ENCODE results near the gene NT5DC1. TPM values are rescaled to one million over a fixed set of nuclear protein-coding genes. Genes with fewer than 3 reads are reported as not detected.
"Not testable (repeated sequence)": the region's sequence is repeated elsewhere in the genome, so short reads cannot be mapped to it uniquely, and the experiment has no call there.

The NT5DC1 gene
- polyA plus RNA-seq, 1 of the 3 experiments (the other 2 are of a cell fraction): 20.3 TPM

DNA sequence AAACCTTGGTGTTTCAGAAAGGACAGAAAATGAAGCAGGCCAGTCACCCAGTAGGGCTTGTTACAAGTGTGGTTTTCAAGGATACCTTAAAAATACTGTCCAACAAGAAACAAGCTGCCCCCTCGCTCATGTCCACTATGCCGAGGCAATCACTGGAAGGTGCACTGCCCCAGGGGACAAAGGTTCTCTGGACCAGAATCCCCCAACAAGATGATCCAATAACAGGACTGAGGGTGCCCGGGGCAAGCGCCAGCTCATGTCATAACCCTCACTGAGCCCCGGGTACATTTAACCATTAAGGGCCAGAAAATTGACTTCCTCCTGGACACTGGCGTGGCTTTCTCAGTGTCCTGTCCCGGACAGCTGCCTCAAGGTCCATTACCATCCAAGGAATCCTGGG lies 6.6 kb upstream of the NT5DC1 start:
- Histone ChIP-seq H3K9ac (no peak overlapping the region), H3K27ac (ENCODE audit: low read depth in 2 of 2, low read length in 1 of 2) (no peak overlapping the region), H4K20me1 (ENCODE audit: insufficient read depth) (no peaks in the 10 kb centered on the region), H3K4me1 (ENCODE audit: control insufficient read depth in 1 of 2, insufficient read depth in 2 of 2, low read depth in 1 of 2, low read length in 1 of 2) (no peaks in the 10 kb centered on the region), H3K36me3 (replicated peaks in 1 of 2; ENCODE audit: control insufficient read depth in 1 of 2, insufficient read depth in 2 of 2, low read length in 1 of 2) (no peaks in the 10 kb centered on the region), H3K4me3 (ENCODE audit: low read depth in 2 of 2, low read length in 1 of 2) (no peak overlapping the region), H3K4me2 (no peak overlapping the region), H3K27me3 (ENCODE audit: insufficient read depth) (no peaks in the 10 kb centered on the region), H3K9me2 (no peaks in the 10 kb centered on the region), H3K79me2 (ENCODE audit: insufficient read depth) (no peaks in the 10 kb centered on the region), H3F3A (replicated peaks; ENCODE audit: insufficient read depth) (peaks cover 4% of the 10 kb centered on the region), H3K9me3 (peaks cover 9% of the 10 kb centered on the region; the same call in 1 of the 2 replicates), H2AFZ (ENCODE audit: low read depth) (no peak overlapping the region)
- DNase-seq: no peak
- POLR2A ChIA-PET: no interaction called here
- whole genome bisulfite sequencing (ENCODE audit: low lambda C conversion rate): 89% methylated on average over 4 of the region's 7 CpGs
- TF ChIP-seq YY1 (IDR thresholded peaks at IDR 0.05; ENCODE audit: low read depth) (no peak), SIN3A (IDR thresholded peaks at IDR 0.05; ENCODE audit: borderline replicate concordance, low read depth, low read length) (no peak), TCF12 (IDR thresholded peaks at IDR 0.05) (no peak), GATA2 (CRISPR knock-in tag; IDR thresholded peaks at IDR 0.05) (no peak)
- TF ChIP-seq, protein P1, sequence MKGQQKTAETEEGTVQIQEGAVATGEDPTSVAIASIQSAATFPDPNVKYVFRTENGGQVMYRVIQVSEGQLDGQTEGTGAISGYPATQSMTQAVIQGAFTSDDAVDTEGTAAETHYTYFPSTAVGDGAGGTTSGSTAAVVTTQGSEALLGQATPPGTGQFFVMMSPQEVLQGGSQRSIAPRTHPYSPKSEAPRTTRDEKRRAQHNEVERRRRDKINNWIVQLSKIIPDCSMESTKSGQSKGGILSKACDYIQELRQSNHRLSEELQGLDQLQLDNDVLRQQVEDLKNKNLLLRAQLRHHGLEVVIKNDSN (IDR thresholded peaks at IDR 0.05; ENCODE audit: borderline replicate concordance, low read depth): no peak
- CTCF ChIA-PET: no interaction called here

DNA sequence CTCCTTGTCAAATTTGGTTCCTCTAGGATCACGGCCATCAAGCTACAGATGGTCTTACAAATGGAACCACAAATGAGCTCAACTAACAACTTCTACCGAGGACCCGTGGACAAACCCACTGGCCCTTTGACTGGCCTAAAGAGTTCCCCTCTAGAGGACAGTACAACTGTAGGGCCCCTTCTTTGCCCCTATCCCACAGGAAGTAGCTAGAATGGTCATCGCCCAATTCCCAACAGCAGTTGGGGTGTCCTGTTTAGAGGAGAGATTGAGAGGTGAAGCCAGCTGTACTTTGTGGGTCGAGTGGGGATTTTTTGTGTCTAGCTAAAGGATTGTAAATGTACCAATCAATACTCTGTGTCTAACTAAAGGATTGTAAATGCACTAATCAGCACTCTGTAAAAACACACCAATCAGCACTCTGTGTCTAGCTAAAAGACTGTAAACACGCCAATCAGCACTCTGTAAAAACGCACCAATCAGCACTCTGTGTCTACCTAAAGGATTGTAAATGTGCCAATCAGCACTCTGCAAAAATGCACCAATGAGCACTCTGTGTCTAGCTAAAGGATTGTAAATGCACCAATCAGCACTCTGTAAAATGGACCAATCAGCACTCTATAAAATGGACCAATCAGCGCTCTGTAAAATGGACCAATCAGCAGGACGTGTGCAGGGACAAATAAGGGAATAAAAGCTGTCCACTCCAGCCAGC lies 4.4 kb upstream of the NT5DC1 start:
- H3F3A ChIP-seq (replicated peaks; ENCODE audit: insufficient read depth): peaks cover 17% of the 10 kb centered on the region
- H3K4me2 ChIP-seq; H2AFZ ChIP-seq (ENCODE audit: low read depth); H3K9me2 ChIP-seq; DNase-seq; H3K79me2 ChIP-seq (ENCODE audit: insufficient read depth); H3K4me3 ChIP-seq (ENCODE audit: low read depth in 2 of 2, low read length in 1 of 2); H3K27ac ChIP-seq (ENCODE audit: low read depth in 2 of 2, low read length in 1 of 2); H3K9me3 ChIP-seq; H3K36me3 ChIP-seq (replicated peaks in 1 of 2; ENCODE audit: control insufficient read depth in 1 of 2, insufficient read depth in 2 of 2, low read length in 1 of 2); H3K4me1 ChIP-seq (ENCODE audit: control insufficient read depth in 1 of 2, insufficient read depth in 2 of 2, low read depth in 1 of 2, low read length in 1 of 2); H4K20me1 ChIP-seq (ENCODE audit: insufficient read depth); H3K9ac ChIP-seq; H3K27me3 ChIP-seq (ENCODE audit: insufficient read depth); POLR2A ChIA-PET: not testable (repeated sequence)
- 64% methylated on average over 9 of the region's 9 CpGs for WGBS (ENCODE audit: low lambda C conversion rate)
- CTCF ChIA-PET: interaction anchor here (0.6 to 2.7 kb wide), 9 partner anchors 9 to 197 kb away, joined by 3 to 15 read pairs (median 3); partner anchors contain the start of gene FRK

DNA sequence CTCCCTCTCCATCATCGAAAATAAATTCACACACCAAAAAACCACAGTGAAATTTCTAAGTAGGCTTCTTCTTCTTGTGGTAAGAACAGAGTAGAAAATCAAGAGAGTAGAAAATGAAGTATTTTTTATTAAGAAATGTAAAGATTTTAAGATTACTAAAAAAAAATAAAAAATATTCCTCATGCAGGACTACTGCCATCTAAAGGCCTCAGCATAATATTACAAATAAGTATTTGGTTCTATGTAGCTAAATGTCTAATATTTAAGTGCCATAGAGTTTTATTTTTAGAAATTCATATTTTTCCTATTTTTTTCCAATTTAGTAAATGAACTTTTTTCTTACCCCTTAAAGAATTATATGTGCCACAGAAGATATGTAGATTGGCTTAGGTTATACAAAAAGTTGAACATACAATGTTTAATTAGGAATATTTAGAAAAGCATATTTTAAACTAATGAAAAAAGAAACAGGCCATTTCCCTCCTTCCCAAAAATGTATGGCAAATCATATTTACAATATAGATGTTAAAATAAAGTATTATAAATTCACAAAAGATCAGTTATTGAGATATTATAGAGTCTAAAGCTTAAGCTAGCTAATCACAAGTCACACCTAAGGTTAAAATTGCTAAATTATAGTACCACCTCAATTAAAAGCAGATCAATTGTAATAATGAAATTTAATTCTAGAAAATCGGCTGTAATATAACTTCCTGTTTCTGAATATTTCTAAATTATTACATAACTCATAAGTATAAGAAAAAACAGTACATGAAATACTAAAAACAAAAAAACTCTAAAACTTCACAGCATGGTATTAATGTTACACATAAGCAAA lies 3.5 kb upstream of the NT5DC1 start:
- no peaks in the 10 kb centered on the region for H3K27me3 ChIP-seq (ENCODE audit: insufficient read depth)
- H3K9me2 ChIP-seq: no peaks in the 10 kb centered on the region
- ChIA-PET CTCF (interaction anchor here (0.7 to 2.7 kb wide), 9 partner anchors 10 to 85 kb away, joined by 3 to 15 read pairs (median 3); partner anchors contain the start of gene FRK), POLR2A (no interaction called here)
- 0 out of 2 replicates have a peak, but pooled peaks cover 2% of the 10 kb centered on the region for H3K79me2 ChIP-seq (ENCODE audit: insufficient read depth)
- 23% methylated on average over 2 of the region's 2 CpGs for WGBS (ENCODE audit: low lambda C conversion rate)
- H3K4me2 ChIP-seq: no peak overlapping the region
- H3K27ac ChIP-seq (ENCODE audit: low read depth in 2 of 2, low read length in 1 of 2): no peak overlapping the region; a peak in 1 of 4 replicates
- H3K4me3 ChIP-seq (ENCODE audit: low read depth in 2 of 2, low read length in 1 of 2): no peak overlapping the region
- H3F3A ChIP-seq (replicated peaks; ENCODE audit: insufficient read depth): peaks cover 21% of the 10 kb centered on the region
- H2AFZ ChIP-seq (ENCODE audit: low read depth): no peak overlapping the region
- peaks cover 9% of the 10 kb centered on the region; the same call in 1 of the 2 replicates for H3K9me3 ChIP-seq
- H4K20me1 ChIP-seq (ENCODE audit: insufficient read depth): no peaks in the 10 kb centered on the region
- peak; percentile 16 for DNase-seq
- H3K9ac ChIP-seq: no peak overlapping the region
- H3K36me3 ChIP-seq (replicated peaks in 1 of 2; ENCODE audit: control insufficient read depth in 1 of 2, insufficient read depth in 2 of 2, low read length in 1 of 2): no peaks in the 10 kb centered on the region
- H3K4me1 ChIP-seq (ENCODE audit: control insufficient read depth in 1 of 2, insufficient read depth in 2 of 2, low read depth in 1 of 2, low read length in 1 of 2): peaks cover 0 to 8% of the 10 kb centered on the region in 2 experiments; a peak in 2 of 4 replicates
- TF ChIP-seq GATA2 (CRISPR knock-in tag; IDR thresholded peaks at IDR 0.05) (no peak), POLR2AphosphoS5 (IDR thresholded peaks at IDR 0.05; ENCODE audit: low read depth, low read length) (no peak), RAD21 (IDR thresholded peaks at IDR 0.05; ENCODE audit: low read length) (peak; percentile 47; the same call in 1 of the 2 replicates), NRF1 (IDR thresholded peaks at IDR 0.05; ENCODE audit: low read depth, low read length) (no peak), FOSL2 (IDR thresholded peaks at IDR 0.05; ENCODE audit: borderline replicate concordance, low read depth) (no peak), RCOR1 (IDR thresholded peaks at IDR 0.05; ENCODE audit: low read length) (no peak), EZH2phosphoT487 (IDR thresholded peaks at IDR 0.05; ENCODE audit: borderline replicate concordance, low read depth) (no peak)
- TF ChIP-seq, protein P2, sequence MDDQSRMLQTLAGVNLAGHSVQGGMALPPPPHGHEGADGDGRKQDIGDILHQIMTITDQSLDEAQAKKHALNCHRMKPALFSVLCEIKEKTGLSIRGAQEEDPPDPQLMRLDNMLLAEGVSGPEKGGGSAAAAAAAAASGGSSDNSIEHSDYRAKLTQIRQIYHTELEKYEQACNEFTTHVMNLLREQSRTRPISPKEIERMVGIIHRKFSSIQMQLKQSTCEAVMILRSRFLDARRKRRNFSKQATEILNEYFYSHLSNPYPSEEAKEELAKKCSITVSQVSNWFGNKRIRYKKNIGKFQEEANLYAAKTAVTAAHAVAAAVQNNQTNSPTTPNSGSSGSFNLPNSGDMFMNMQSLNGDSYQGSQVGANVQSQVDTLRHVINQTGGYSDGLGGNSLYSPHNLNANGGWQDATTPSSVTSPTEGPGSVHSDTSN (IDR thresholded peaks at IDR 0.05): no peak
- TF ChIP-seq, protein P3, sequence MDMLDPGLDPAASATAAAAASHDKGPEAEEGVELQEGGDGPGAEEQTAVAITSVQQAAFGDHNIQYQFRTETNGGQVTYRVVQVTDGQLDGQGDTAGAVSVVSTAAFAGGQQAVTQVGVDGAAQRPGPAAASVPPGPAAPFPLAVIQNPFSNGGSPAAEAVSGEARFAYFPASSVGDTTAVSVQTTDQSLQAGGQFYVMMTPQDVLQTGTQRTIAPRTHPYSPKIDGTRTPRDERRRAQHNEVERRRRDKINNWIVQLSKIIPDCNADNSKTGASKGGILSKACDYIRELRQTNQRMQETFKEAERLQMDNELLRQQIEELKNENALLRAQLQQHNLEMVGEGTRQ (IDR thresholded peaks at IDR 0.05; ENCODE audit: borderline replicate concordance, low read depth, low read length): no peak
- TF ChIP-seq, protein P4, sequence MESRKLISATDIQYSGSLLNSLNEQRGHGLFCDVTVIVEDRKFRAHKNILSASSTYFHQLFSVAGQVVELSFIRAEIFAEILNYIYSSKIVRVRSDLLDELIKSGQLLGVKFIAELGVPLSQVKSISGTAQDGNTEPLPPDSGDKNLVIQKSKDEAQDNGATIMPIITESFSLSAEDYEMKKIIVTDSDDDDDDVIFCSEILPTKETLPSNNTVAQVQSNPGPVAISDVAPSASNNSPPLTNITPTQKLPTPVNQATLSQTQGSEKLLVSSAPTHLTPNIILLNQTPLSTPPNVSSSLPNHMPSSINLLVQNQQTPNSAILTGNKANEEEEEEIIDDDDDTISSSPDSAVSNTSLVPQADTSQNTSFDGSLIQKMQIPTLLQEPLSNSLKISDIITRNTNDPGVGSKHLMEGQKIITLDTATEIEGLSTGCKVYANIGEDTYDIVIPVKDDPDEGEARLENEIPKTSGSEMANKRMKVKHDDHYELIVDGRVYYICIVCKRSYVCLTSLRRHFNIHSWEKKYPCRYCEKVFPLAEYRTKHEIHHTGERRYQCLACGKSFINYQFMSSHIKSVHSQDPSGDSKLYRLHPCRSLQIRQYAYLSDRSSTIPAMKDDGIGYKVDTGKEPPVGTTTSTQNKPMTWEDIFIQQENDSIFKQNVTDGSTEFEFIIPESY (IDR thresholded peaks at IDR 0.05; ENCODE audit: borderline replicate concordance, low read depth): no peak
